ES-I3 (cell line): ENCODE data around the gene POLDIP2.

Experiments used
- H3K36me3 ChIP-seq: 2 replicates; pipeline ENCODE4 v1.6.1; 2013; ENCODE audit warnings: mild to moderate bottlenecking, low read length, control low read depth, moderate library complexity; ENCODE audit not compliant: insufficient read depth
- H3K4me1 ChIP-seq: 2 replicates; pipeline ENCODE4 v1.6.1; 2013; ENCODE audit warnings: mild to moderate bottlenecking, control low read depth, low read length; ENCODE audit not compliant: insufficient read depth
- H3K9ac ChIP-seq: 2 replicates; pipeline ENCODE4 v1.6.1; 2013; ENCODE audit warnings: low read depth, mild to moderate bottlenecking, low read length, moderate library complexity
- H3K9me3 ChIP-seq: 2 replicates; pipeline ENCODE4 v1.6.1; 2013; ENCODE audit warnings: mild to moderate bottlenecking, low read length, moderate library complexity; ENCODE audit not compliant: control insufficient read depth, insufficient read depth

POLDIP2 gene

GRCh38 chr17:28395968-28396367 is 38.6 kb upstream of the POLDIP2 start:
- Histone ChIP-seq H3K4me1 (peaks cover 4% of the 10 kb centered on the region; the same call in 1 of the 2 replicates), H3K36me3 (no peaks in the 10 kb centered on the region)

GRCh38 chr17:28395426-28395825 is 38.1 kb upstream of the POLDIP2 start:
- H3K4me1 ChIP-seq = peaks cover 4% of the 10 kb centered on the region; the same call in 1 of the 2 replicates

More at GRCh38 chr17:28395968-28396367, 38.6 kb upstream of the POLDIP2 start:
- H3K9ac ChIP-seq = no peak overlapping the region
- H3K9me3 ChIP-seq = no peaks in the 10 kb centered on the region

GRCh38 chr17:28394337-28395116 is 37.2 kb upstream of the POLDIP2 start:
- peaks cover 4% of the 10 kb centered on the region; the same call in 1 of the 2 replicates for H3K4me1 ChIP-seq

More at GRCh38 chr17:28395426-28395825, 38.1 kb upstream of the POLDIP2 start:
- H3K9ac ChIP-seq = no peak overlapping the region
- H3K9me3 ChIP-seq = no peaks in the 10 kb centered on the region
- no peaks in the 10 kb centered on the region for H3K36me3 ChIP-seq

GRCh38 chr17:28392491-28392890 is 35.2 kb upstream of the POLDIP2 start:
- no peak overlapping the region for H3K9ac ChIP-seq
- no peaks in the 10 kb centered on the region for H3K9me3 ChIP-seq
- H3K36me3 ChIP-seq = no peaks in the 10 kb centered on the region
- peaks cover 4% of the 10 kb centered on the region; the same call in 1 of the 2 replicates for H3K4me1 ChIP-seq

More at GRCh38 chr17:28394337-28395116, 37.2 kb upstream of the POLDIP2 start:
- Histone ChIP-seq H3K36me3 (no peaks in the 10 kb centered on the region), H3K9me3 (no peaks in the 10 kb centered on the region), H3K9ac (no peak overlapping the region)

GRCh38 chr17:28391401-28391800 is 34.1 kb upstream of the POLDIP2 start:
- Histone ChIP-seq H3K4me1 (peaks cover 4% of the 10 kb centered on the region; the same call in 1 of the 2 replicates), H3K9ac (no peak overlapping the region), H3K9me3 (no peaks in the 10 kb centered on the region), H3K36me3 (no peaks in the 10 kb centered on the region)

GRCh38 chr17:28390984-28391383 is 33.7 kb upstream of the POLDIP2 start:
- Histone ChIP-seq H3K4me1 (peaks cover 4% of the 10 kb centered on the region; the same call in 1 of the 2 replicates), H3K36me3 (no peaks in the 10 kb centered on the region), H3K9me3 (no peaks in the 10 kb centered on the region), H3K9ac (no peak overlapping the region)

GRCh38 chr17:28390563-28390962 is 33.2 kb upstream of the POLDIP2 start:
- no peaks in the 10 kb centered on the region for H3K36me3 ChIP-seq
- H3K9ac ChIP-seq = no peak overlapping the region
- peaks cover 4% of the 10 kb centered on the region; the same call in 1 of the 2 replicates for H3K4me1 ChIP-seq
- no peaks in the 10 kb centered on the region for H3K9me3 ChIP-seq

- Histone ChIP-seq H3K9me3 (no peaks in the 10 kb centered on the region), H3K36me3 (no peaks in the 10 kb centered on the region), H3K4me1 (peaks cover 4% of the 10 kb centered on the region; the same call in 1 of the 2 replicates), H3K9ac (no peak overlapping the region)
Measured at GRCh38 chr17:28390141-28390540, 32.8 kb upstream of the POLDIP2 start.

- Histone ChIP-seq H3K9ac (no peak overlapping the region), H3K9me3 (no peaks in the 10 kb centered on the region), H3K36me3 (no peaks in the 10 kb centered on the region), H3K4me1 (no peaks in the 10 kb centered on the region; the same call in 1 of the 2 replicates)
Measured at GRCh38 chr17:28388106-28388505, 30.8 kb upstream of the POLDIP2 start.

GRCh38 chr17:28386391-28386790 is 29.1 kb upstream of the POLDIP2 start:
- H3K9me3 ChIP-seq = no peaks in the 10 kb centered on the region
- H3K4me1 ChIP-seq = no peaks in the 10 kb centered on the region; the same call in 1 of the 2 replicates
- H3K9ac ChIP-seq = no peak overlapping the region
- H3K36me3 ChIP-seq = no peaks in the 10 kb centered on the region

GRCh38 chr17:28385406-28385805 is 28.1 kb upstream of the POLDIP2 start:
- Histone ChIP-seq H3K36me3 (no peaks in the 10 kb centered on the region), H3K9me3 (no peaks in the 10 kb centered on the region), H3K9ac (no peak overlapping the region), H3K4me1 (no peaks in the 10 kb centered on the region; the same call in 1 of the 2 replicates)

GRCh38 chr17:28385037-28385400 is 27.7 kb upstream of the POLDIP2 start:
- no peaks in the 10 kb centered on the region for H3K36me3 ChIP-seq
- no peaks in the 10 kb centered on the region for H3K9me3 ChIP-seq
- peak overlapping the region; percentile 48 for H3K9ac ChIP-seq
- no peaks in the 10 kb centered on the region; the same call in 1 of the 2 replicates for H3K4me1 ChIP-seq

- no peaks in the 10 kb centered on the region; the same call in 1 of the 2 replicates for H3K4me1 ChIP-seq
- H3K9ac ChIP-seq = peak overlapping the region; percentile 48
- H3K36me3 ChIP-seq = no peaks in the 10 kb centered on the region
- H3K9me3 ChIP-seq = no peaks in the 10 kb centered on the region
Measured at GRCh38 chr17:28384281-28385036, 27.1 kb upstream of the POLDIP2 start.

GRCh38 chr17:28381141-28381825 is 24.0 kb upstream of the POLDIP2 start:
- Histone ChIP-seq H3K9ac (peak overlapping the region; percentile 30; the same call in 1 of the 2 replicates), H3K36me3 (no peaks in the 10 kb centered on the region), H3K4me1 (no peaks in the 10 kb centered on the region; the same call in 1 of the 2 replicates), H3K9me3 (no peaks in the 10 kb centered on the region)
